HG03196 (cell line): ENCODE results near the gene ATXN10.
"Not testable (repeated sequence)": the region's sequence is repeated elsewhere in the genome, so short reads cannot be mapped to it uniquely, and the experiment has no call there.

Experiments used
- ATAC-seq: cut with Tn5 transposase; IDR thresholded peaks from one replicate; pipeline ENCODE4 v1.9.1; 2021; ENCODE audit not compliant: unreplicated experiment

ATXN10 gene

GRCh38 chr22:45676024-45676423, 4.4 kb downstream of the ATXN10 start:
- no peak for ATAC-seq

GRCh38 chr22:45677063-45677462, 5.4 kb downstream of the ATXN10 start:
- no peak for ATAC-seq

DNA sequence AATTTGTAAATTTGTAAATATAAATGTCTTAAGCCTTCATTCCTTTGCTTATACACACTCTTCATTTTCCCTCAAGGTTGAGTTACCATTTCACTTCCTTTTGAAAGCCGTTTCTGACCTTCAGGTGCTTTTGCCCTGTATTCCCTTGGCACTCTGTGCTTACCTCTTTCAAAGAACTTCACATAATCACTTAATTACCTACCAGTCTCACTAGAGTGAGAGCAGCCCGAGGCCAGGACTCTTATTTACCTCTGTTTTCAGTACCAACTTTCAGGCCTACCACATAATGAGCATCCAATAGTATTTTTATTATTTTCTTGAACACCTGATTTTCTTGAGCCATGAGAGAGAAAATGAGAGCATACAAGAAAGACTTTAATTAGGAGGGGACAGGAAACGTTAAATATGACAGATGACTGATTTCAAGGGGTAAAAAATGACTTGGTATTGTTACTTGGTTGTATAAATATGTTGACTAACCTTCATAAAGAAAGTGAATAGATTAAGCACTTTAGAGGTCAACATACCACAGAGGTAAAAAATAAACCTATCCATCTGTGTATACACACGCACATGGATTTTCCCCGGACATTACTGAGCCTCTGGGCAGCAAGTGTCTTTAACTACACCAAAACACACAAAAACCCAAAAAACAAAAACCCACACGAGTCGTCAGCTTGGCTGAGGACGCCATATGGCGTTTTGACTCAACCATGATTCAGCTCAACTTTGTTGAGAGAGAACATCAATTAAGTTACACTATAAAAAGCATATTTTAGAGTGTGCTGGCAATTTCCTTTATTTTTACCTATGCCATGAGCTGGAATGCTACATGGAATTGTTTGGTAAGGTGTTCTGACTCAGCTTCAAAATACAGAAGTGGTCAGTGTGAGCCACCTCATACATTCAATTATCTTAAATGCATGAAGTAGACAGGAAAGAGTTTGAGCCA, 7.6 kb downstream of the ATXN10 start:
- ATAC-seq = no peak

DNA sequence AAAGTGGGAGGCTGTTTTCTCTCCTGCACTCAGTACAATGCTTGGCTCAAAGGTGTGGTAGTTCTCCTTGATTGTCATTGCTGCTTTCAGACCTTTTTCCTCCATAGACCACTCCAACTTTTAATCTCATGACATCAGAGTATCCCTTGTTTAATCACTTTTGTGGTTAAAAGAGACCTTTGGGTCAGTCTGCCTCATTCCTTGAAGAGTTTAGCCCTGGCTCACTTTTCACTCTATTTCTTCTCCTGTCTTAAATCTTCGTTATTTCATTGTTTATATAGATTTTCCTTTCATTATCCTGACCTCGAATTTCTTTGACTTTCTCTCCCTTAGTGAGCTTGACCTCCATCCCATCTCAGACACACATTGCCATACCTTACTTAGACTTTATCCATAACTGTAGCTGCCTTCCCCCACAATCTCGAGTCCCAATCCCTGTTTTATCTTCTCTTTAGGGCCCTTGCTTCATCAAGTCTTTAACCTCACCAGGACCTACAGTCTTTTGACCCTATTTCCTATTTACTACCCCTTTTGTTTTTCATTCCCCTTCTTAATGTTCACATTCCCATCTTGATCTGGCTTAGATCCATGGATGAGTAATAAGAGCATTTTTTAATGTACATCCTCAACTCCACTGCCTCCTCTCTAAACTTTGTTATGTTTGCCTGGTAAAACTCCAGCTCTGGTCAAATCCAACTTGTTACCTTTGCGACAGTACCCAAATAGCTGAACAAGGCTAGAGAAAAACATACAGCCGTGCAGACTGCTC, 9.5 kb downstream of the ATXN10 start:
- ATAC-seq = no peak

- ATAC-seq = no peak
These were observed 10.4 kb downstream of the ATXN10 start for GRCh38 chr22:45682064-45682463.

- not testable (repeated sequence) for ATAC-seq
These were observed 11.1 kb downstream of the ATXN10 start for GRCh38 chr22:45682773-45683172.

DNA sequence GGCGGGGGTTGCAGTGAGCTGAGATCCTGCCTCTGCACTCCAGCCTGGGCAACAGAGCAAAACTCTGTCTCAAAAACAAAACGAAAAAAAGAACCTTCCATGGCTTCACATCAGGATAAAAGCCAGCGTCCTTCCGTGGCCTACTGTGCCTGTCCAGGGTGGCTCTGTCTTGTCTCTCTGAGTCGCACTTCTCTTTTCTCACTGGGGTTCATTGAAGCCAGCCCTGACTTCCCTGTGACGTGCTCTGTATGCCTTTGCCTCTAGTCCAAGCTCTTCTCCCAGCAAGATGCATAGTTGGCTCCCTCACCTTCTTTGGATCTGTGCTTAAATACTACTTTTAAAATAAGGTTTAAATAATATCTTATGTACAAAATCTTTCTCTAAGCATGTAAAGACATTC, 11.6 kb downstream of the ATXN10 start:
- no peak for ATAC-seq

DNA sequence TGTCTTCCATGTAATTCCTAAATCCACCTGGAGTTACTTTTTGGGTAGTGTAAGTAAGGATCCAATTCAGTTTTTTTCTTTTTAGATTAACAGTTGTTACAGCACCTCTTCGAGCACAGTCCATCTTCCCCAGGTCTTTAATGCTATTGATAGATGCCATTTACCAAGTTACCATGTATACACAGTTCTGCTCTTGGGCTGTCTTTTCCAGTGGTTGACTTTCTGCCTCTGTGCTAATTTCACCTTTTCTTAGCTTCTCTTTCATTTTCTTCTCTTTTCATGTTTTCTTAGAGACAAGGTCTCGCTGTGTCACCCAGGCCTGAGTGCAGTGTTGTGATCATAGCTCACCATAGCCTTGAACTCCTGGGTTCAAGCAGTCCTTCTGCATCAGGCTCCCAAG, 12.0 kb downstream of the ATXN10 start:
- no peak for ATAC-seq

DNA sequence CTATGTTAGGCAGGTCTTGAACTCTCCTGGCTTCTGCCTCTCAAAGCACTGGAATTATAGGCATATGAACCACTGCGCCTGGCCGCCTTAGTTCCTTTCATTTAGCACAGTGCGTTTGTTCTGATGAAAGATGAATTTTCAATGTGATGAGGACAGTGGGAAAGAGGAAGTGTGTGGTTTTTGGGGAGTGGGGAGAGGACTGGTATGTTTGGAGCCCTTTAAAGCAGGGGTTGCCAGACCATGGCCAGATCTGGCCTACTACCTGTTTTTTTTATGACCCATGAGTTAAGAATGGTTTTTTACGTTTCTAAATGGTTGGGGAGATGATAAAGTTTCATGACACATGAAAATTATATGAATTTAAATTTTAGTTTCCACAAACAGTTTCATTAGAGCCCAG, 12.5 kb downstream of the ATXN10 start:
- no peak for ATAC-seq

- no peak for ATAC-seq
These were observed 13.3 kb downstream of the ATXN10 start for GRCh38 chr22:45684752-45685574.

DNA sequence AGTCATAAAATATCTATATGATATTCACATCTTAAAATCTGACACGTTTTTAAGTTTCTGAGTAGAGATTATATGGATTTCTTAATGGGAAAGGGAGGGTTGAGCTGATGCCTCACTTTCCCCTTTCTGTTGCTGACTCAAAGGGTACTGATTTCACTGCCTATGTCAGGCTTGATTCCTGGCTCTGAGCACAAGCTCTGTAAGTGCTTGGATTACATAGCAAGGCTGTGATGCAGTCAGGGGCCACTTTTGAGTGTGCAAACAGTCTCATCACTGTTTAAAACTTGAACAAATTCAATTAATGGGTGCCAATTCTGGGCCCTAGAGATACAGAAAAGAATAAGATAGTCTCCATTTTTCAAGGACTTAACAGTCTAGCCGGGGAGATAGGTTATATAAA, 14.4 kb downstream of the ATXN10 start:
- ATAC-seq = no peak

DNA sequence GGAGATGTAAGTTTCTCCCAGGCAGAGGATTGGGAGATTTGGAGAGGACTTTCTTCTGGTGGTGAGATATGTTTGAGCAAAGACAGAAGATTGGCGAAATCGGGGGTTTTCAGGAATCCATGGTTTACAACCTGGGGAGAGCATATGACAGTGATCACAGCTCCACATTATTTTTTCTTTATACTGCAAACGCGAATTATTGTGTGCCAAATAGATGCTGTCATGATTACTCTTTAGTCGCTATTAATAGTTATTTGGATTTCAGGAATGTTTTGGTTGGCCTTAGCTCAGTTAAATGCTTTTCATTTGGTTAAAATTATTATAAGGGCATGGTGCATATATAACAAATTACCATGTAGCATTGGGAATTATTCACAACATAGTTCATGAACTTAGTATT, 15.2 kb downstream of the ATXN10 start:
- ATAC-seq = no peak

DNA sequence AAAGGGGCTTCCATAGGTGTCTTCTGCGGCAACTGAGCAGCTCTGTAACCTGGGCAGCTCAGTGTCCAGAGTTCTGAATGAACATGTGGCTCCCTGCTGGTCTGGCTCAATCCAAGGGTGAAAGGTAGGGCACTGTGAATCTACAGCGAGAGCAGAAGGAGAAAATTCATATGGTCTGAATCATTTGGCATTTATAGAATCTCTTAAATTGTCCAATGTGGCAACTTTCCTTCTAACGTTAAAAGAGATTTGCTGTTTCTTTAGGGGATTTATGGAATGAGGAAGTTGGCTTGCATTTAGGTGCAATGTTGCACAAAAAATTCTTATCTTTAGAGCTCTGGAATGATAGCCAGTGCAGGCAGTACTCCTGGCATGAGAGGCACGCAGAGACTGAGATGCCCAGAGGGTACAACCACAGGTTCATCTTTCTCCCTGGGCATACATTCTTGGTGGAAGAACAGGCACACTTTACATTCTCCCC, 17.0 kb downstream of the ATXN10 start:
- no peak for ATAC-seq

GRCh38 chr22:45689211-45689610, 17.6 kb downstream of the ATXN10 start:
- no peak for ATAC-seq

DNA sequence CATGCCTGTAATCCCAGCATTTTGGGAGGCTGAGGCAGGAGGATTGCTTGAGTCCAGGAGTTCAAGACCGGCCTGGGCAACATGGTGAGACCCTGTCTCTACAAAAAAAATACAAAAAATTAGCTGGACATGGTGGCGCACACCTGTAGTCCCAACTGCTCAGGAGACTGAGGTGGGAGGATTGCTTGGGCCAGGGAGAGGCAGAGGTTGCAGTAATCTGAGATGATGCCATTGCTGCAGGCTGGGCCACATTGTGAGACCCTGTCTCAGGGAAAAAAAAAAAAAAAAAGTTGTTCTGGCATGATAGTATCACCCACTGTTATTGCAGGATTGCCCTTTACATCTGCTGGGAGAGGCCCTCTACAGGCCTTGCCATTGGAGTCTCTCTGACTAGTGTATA, 18.4 kb downstream of the ATXN10 start:
- no peak for ATAC-seq

GRCh38 chr22:45692549-45692948, 20.9 kb downstream of the ATXN10 start:
- ATAC-seq = no peak

GRCh38 chr22:45693835-45694234, 22.2 kb downstream of the ATXN10 start:
- no peak for ATAC-seq

DNA sequence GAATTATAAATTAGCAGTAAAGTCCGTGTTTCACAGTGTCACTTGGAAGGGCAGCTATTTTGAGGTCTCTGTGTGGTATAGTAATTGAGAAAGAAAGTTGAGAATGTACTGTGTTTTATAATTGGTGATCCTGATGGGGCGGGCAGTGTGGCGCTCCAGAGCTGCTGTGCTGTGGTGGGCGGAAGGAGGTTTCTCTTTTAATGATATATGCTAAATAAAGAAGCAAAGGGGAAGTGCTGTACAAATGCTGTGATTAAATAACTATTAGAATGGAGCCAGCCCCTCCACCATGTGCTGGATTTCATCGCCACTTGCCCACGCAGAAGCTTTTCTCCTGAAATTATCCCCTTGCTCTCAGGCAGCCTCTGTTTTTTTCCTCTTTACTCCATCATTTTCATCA, 24.6 kb downstream of the ATXN10 start:
- no peak for ATAC-seq

GRCh38 chr22:45698094-45698493, 26.5 kb downstream of the ATXN10 start:
- ATAC-seq = no peak

- ATAC-seq = no peak
These were observed 31.3 kb downstream of the ATXN10 start for GRCh38 chr22:45702981-45703380.

DNA sequence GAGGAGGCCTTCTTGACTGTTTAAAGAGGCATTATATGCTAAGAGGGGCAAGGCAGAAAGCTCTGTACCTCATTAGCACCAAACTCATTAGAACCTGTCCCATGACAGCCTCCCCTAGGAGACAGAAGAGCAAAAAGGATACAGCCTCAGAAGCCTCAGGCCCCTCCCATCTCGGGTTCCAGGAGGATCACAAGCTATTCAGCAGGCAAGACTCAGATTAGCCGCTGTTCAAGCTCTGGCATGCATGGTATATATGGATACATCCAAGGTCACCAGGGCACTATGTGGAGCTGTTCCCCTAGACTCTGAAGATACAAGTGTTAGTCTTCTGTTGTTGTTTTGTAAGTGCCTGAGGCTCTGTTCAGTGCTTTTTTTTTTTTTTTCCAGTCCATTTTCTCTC, 32.1 kb downstream of the ATXN10 start:
- ATAC-seq = no peak
